Measurements from ENCODE around the gene CPPED1. TPM values are rescaled to one million over a fixed set of nuclear protein-coding genes. Genes with fewer than 3 reads are reported as not detected.
"Not testable (repeated sequence)": the region's sequence is repeated elsewhere in the genome, so short reads cannot be mapped to it uniquely, and the experiment has no call there.

CPPED1 gene
- total RNA-seq, 1 experiment from 2014 or later: 8.1 TPM

- ChIA-PET CTCF (no interaction called here), POLR2A (no interaction called here), RAD21 (ENCODE audit: low non-redundant PET in 1 of 2, low total read pairs in 2 of 2, uncharacterized antibody in 2 of 2, unreplicated experiment in 2 of 2) (no interaction called here)
- Histone ChIP-seq H3K79me2 (ENCODE audit: insufficient read depth, low read length) (no peaks in the 10 kb centered on the region), H3K4me1 (ENCODE audit: control insufficient read depth in 1 of 2, insufficient read depth in 2 of 2, low read length in 2 of 2) (peaks cover 0 to 7% of the 10 kb centered on the region in 2 experiments; a peak in 1 of 4 replicates), H3K27ac (ENCODE audit: low read depth, low read length) (no peak overlapping the region), H3K9me3 (ENCODE audit: control insufficient read depth in 1 of 2, insufficient read depth in 1 of 2, low read depth in 1 of 2, low read length in 2 of 2) (no peaks in the 10 kb centered on the region), H3K27me3 (ENCODE audit: insufficient read depth, low read length) (no peaks in the 10 kb centered on the region), H3K4me3 (replicated peaks in 1 of 2; ENCODE audit: low read depth in 1 of 2, low read length in 2 of 2) (no peak overlapping the region), H3K9me2 (ENCODE audit: insufficient read depth) (no peaks in the 10 kb centered on the region), H2AFZ (ENCODE audit: low read depth, low read length, poor library complexity, severe bottlenecking) (no peak overlapping the region), H3K9ac (ENCODE audit: low read length) (no peak overlapping the region), H4K20me1 (ENCODE audit: insufficient read depth) (no peaks in the 10 kb centered on the region), H3K36me3 (ENCODE audit: control insufficient read depth in 1 of 2, insufficient read depth in 2 of 2, low read length in 2 of 2) (no peaks in the 10 kb centered on the region), H3K4me2 (ENCODE audit: low read length) (no peak overlapping the region)
- TF ChIP-seq JUND (IDR thresholded peaks at IDR 0.05) (no peak), EZH2 (IDR thresholded peaks at IDR 0.05) (no peak), SIN3A (IDR thresholded peaks at IDR 0.05; ENCODE audit: low read depth) (no peak), CBX3 (IDR thresholded peaks at IDR 0.05; ENCODE audit: low read depth) (no peak), ATF3 (IDR thresholded peaks at IDR 0.05) (no peak)
- intact Hi-C loops (cut with micrococcal nuclease): no loop called here
- no TSS peak for BruUV-seq (replicated peaks)
- DNase-seq (ENCODE audit: low read depth, low spot score) (no peak), ATAC-seq (no peak)
Observed at GRCh38 chr16:12793120-12793864, 10.4 kb downstream of the CPPED1 start.

DNA sequence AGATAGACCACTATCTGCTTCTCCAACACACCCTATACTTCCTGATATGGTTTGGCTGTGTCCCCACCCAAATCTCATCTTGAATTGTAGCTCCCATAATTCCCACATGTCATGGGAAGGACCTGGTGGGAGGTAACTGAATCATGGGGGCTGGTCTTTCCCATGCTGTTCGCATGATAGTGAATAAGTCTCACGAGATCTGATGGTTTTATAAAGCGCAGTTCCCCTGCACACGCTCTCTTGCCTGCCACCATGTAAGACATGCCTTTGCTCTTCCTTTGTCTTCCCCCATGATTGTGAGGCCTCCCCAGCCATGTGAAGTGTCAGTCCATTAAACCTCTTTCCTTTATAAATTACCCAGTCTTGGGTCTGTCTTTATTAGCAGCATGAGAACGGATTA, 11.2 kb downstream of the CPPED1 start:
- H3K9me2 ChIP-seq (ENCODE audit: insufficient read depth); BruUV-seq (replicated peaks); CTCF ChIA-PET; H3K9me3 ChIP-seq (ENCODE audit: control insufficient read depth in 1 of 2, insufficient read depth in 1 of 2, low read depth in 1 of 2, low read length in 2 of 2); H3K27ac ChIP-seq (ENCODE audit: low read depth, low read length); H3K4me3 ChIP-seq (replicated peaks in 1 of 2; ENCODE audit: low read depth in 1 of 2, low read length in 2 of 2); H3K9ac ChIP-seq (ENCODE audit: low read length); H3K4me2 ChIP-seq (ENCODE audit: low read length); POLR2A ChIA-PET; intact Hi-C loops (cut with micrococcal nuclease); DNase-seq (ENCODE audit: low read depth, low spot score); H4K20me1 ChIP-seq (ENCODE audit: insufficient read depth); H2AFZ ChIP-seq (ENCODE audit: low read depth, low read length, poor library complexity, severe bottlenecking); RAD21 ChIA-PET (ENCODE audit: low non-redundant PET in 1 of 2, low total read pairs in 2 of 2, uncharacterized antibody in 2 of 2, unreplicated experiment in 2 of 2); H3K36me3 ChIP-seq (ENCODE audit: control insufficient read depth in 1 of 2, insufficient read depth in 2 of 2, low read length in 2 of 2); H3K4me1 ChIP-seq (ENCODE audit: control insufficient read depth in 1 of 2, insufficient read depth in 2 of 2, low read length in 2 of 2); ATAC-seq; H3K79me2 ChIP-seq (ENCODE audit: insufficient read depth, low read length); H3K27me3 ChIP-seq (ENCODE audit: insufficient read depth, low read length): not testable (repeated sequence)
